Embryonic facial prominence (tissue), 1 donor: Measurements from ENCODE around the gene PDE5A.

Experiments used
- DNase-seq: peaks from one replicate; pipeline ENCODE4 v3.0.0-alpha.2; 2016; ENCODE audit errors: extremely low spot score

The PDE5A gene

DNA sequence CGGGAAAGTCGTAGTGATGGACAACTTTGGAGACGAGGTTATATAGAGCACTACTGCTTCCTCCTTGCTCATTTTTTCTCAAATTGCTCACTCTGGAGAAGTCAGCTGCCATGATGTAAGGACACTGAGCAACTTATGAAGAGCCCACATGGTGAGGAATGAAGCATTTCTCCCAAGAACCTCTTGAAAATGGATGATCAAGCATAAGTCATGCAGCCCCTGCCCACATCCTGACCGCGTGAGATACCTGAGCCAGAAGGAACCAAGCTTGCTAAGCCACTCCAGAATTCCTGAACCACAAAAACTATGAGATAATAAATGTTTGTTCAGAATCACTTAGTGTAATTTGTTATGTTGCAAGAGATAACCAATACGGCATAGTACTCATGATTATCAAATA is 42.8 kb downstream of the PDE5A start:
- DNase-seq, result no peak

DNA sequence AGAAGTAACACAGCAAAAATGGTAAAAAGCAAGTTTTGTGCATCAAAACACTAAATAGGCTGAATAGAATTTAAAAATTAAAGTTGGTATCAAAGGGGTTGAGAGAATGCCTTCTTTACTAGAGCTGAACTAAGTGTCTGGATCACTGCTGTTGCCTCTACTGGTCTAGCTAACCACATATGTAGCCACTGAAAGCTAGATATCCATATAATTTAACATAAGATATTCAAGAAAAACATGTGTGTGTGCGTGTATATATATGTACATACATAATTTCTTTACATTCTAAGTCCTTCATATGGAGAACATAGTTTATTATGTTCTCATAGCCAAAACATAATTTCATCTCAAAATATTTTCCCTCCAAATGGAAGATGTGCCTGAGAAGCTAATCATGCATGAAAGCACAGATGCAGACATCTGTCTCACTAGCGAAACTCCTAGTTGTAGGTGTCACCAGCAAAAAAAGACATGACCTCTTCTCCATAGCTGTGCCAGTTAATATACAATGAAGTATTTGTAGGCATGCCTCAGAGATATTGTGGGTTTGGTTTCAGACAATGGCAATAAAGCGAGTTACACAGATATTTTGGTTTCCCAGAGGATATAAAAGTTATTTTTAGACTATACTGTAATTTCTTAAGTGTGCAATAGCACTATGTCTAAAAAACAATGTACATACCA is 47.3 kb downstream of the PDE5A start:
- no peak for DNase-seq

DNA sequence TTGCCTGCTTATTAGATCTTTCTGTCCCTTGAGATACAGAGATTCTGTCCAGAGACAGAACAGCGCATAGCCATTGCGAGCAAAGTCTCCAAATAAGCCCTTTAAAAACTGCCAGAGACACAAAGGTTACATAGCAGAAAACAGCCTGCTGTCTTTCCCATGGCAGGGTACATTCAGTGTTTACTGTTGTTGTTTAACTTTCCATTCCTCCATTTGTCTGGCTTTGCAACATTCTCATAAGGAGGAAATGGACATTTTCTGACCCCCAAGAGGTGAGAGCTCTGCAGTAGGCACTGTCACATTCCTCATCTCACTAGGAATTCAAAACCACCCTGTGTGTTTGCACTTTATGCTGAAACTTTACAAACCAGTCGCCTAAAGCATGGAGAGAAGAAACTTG is 48.3 kb downstream of the PDE5A start:
- DNase-seq, result no peak

DNA sequence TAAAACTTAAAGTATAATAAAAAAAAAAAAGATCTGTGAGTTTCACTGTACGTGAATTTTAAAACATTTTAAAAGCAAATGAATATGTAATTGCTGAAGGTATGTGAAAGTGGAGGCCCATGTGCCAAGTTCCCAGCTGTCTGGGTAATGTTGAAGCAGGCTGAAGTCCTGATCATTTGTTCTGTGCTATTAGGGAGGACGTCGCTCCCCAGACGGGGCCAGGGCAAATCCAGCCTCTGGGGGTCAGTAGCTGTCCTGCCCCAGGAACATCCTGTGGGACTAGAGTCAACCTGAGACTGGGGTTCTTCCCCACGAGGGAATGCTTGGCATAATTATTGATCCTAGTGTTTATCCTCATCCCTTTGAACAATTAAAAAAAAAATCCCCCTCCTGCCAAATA is 48.8 kb downstream of the PDE5A start:
- no peak for DNase-seq

DNA sequence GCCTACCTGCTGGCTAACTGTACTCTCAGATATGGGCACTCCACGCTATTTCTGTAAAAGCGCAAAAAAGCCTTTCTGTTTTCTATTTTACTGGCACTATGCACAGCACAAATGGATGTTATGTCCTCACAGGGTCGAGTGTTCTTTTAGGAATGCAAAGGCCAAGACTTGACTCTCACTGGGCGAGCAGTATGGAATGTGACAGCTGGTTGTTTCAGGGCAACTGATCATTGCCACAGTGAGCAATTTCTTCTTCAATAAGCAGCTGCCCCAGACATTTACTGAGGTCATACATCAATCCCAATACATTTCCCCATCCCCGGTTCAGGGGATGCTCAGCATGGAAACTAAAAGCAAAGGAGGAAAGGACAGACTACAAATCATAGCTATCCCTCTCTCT is 58.2 kb downstream of the PDE5A start:
- DNase-seq, result no peak

DNA sequence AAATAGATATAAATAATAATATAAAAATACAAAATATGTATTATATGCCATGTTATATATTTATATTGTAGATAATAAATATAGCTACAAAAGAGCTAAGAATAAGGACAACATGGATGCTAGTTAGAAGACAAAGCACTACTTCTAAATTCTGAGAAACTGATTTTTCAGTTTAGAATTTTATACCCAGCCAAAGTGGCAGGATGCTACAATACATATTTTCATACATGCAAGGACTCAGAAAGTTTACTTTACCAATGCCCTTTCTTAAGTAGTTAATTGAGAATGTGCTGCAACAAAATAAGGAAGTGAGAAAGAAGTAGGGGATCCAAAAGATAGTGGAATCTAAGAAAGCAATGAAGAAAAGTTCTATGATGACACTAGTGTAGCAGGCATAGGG is 64.5 kb downstream of the PDE5A start:
- DNase-seq, result no peak

DNA sequence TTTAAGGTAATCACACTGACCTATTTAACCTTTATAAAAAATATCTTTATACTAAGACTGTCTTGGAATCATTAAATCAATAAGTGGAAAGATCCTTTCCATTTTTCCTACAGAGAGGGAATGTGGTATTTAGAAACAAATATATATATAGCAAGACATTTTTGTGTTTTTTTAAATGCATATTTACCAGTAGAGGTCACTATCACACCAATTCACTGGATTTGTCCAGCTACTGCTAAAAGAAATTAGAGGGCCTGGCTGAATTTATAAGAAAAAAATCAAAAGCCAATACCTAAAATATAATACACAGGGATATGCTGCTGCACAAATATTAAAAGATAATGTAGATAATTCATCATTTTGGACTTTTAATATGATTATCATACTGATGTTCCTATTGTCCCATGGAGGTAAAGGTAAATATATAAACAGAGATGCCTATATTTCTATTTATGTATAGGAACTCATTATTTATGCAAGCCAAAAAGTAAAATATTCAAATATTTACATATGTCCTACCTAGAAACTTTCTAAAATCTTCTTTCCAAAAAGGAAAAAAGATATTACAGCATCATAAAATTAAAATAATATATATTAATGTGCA is 69.5 kb downstream of the PDE5A start:
- peak; percentile 32 for DNase-seq

DNA sequence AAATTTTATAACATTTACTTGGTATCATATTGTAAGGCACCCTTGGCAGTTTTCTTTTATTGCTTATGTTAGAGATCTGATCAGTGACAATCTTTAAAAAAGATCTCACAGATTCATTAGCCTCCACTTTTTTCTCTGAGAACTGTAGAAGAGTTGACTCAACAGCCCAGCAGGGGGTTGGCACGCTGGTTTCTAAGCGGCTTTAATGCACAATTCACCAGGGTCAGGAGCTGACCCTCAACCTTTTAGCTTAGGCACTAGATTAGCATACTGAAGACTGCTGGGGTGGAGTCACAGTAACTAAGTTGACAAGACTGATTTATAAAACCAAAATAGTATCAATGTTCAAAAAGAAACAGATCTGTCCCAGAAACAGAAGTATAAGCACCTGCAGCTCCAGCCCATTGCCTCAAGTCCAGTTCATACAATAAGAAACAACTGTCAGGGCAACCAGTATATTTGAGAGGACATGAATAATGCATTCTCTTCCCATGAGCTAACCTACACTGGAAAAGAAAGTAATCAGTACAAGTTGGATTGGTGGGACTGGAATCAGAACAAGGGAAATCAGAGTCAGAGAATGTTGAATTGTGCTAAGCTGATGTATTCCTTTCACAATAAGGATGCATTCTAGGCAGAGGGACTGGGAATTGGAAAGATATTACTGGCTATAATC is 77.6 kb downstream of the PDE5A start:
- no peak for DNase-seq

DNA sequence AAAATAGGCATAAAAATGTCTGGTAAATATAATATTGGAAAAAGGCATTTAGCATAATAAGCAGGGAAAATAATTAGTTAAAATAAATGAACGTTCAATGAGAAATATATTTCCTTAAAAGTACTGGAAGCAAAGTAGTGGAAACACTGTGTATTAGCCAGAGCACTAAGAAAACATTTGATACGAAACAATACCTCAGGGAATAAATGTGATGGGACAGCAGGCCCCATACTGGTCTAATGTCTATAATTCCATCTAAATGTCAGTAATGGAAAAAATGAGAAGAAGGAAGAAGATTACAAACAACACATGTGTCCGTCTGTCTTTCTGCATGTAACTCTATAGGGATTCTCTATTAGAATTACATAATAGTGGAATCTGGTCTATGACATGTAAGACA is 79.0 kb downstream of the PDE5A start:
- no peak for DNase-seq

DNA sequence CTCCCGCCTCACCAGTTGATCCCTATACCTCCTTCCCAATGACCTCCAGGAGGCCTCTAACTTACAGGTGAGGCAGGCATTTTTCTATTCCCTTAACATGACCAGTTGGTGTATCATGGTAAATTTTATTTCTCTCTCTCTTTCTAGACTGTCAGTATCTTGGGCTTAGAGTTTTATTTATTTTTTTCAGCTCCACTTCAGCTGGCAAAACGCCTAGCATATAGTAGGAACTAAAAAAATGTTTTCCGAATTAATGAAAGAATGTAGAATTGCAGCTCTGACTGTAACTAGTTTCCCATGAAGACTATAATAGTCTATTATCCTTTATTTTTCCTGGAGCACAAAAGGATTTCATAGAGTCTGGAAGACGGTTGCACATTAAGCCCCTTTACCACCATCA is 84.8 kb downstream of the PDE5A start:
- DNase-seq, result peak; percentile 20

DNA sequence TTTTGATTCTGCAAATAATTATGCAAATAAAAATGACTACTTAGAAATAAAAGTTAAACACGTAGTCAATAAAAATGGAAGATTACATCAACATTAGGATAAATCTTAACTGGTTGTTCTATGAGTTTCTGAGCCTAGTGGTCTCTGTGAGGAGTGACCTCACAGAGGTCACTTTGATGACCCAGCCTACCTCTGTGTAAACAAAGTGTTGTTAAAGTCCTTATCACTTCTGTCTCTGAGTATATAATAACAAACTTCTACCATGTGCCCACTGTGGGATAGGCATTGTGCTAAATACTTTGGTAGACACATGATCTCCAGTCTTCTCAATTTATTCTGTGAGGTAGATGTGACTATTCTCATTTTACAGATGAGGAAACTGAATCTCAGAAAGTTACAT is 85.4 kb downstream of the PDE5A start:
- DNase-seq, result no peak

DNA sequence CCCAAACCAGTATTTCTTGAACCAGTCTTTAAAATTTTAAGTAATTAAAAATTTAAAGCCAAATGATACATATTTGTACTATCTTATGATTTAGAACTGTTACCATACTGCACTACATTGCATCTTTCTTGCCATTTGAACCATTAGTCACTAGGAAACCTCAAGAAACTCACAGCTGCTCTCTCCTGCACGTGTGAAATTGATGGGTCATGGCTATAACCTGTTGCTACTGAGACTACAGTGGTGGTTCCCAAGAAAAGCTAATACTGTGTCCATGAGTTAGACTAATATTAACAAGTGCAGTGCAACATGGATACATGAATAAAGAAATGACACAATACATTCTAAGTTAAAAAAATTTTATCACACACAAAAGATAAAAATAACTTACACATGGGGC is 88.4 kb downstream of the PDE5A start:
- DNase-seq, result no peak

DNA sequence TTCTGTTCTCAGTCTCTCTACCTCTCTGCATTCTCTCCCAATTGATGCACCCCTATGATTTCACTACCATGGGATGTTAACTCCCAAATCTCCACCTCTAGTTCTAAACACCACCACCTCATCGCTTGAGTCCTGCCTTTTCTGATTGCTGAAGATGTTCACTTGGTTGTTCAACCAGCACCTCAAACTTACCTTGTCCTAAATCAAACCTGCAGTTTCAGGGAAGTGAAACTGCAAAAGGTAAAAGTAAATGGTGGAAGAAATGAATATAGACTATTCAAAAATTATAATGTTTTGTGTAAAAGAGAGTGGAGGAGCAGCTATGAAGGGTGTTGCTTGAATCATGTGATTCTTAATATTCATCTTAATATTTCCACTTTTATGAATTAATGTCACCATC is 91.0 kb downstream of the PDE5A start:
- DNase-seq, result no peak

DNA sequence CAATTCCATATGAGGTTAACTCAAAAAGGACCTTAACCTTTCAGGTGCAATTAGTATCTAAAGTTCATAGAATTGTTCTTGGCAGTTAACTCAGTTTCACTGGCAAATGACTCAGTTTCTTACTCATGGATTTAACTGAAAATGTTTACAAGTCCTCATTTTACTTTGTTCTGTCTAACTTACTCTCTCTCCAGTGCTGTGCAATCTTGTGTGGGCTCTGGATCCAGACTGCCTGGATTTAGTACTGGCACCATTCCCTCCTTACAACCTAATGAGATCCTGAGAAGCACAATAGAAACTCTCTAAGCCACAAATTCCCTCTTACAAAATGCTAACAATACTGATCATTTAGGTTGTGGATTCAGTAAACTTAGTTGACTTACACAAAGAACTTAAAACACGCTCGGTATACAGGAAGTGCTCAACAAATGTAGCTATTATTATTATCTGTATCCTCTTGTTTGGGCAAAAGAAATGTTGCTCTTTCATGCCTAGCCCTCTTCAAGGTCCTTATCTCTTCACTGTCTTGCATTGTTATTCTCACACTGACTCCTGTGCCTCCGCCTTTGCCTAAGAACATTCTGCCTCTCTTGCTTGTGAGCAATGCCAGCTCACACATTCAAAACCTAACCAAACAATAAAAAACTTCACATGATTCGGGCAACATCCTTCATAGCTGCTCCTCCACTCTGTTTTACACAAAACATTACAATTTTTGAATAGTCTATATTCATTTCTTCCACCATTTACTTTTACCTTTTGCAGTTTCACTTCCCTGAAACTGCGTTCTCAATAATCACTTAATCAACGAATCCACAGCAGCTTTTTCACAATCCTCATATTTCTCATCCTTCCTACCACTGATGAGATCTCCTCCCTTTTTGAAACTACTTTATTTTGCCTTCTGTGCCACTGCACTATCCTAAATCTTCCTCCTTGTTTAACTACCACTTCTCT is 91.8 kb downstream of the PDE5A start:
- no peak for DNase-seq

DNA sequence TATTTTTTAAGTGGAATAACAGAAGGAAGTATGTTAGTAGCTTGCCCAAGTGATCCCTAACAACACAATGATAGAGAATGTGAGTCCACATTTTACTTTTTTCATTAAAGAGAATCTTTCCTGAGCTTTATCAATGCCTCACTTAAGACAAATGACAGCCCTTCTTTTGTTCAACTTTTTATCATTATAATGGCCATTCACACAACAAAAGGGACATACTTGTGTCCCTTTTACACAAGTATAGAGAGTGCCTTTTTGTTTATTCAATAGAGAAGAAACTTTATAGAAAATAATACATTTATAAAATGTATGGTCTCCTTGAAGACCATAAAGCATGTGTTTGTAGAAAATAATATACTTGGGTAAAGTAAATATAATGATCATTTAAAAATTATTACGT is 96.3 kb downstream of the PDE5A start:
- no peak for DNase-seq

DNA sequence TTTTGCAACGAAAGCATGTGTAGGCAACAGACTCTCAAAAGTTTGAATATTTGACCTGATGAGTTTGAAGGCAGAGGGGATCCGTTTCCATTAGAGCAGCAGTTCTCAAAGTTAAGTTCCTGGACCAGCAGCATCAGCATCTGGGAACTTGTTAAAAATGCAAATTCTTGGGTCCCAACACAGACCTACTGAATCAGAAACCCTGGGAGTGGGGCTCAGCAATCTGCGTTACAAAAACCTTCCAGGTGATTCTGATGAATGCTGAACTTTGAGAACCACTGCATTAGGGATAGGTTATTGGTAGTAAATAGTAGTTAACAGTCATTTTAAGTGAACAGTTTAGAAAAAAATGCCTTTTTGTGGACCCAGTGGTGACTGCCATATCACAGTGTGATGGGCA is 98.8 kb downstream of the PDE5A start:
- DNase-seq, result no peak

DNA sequence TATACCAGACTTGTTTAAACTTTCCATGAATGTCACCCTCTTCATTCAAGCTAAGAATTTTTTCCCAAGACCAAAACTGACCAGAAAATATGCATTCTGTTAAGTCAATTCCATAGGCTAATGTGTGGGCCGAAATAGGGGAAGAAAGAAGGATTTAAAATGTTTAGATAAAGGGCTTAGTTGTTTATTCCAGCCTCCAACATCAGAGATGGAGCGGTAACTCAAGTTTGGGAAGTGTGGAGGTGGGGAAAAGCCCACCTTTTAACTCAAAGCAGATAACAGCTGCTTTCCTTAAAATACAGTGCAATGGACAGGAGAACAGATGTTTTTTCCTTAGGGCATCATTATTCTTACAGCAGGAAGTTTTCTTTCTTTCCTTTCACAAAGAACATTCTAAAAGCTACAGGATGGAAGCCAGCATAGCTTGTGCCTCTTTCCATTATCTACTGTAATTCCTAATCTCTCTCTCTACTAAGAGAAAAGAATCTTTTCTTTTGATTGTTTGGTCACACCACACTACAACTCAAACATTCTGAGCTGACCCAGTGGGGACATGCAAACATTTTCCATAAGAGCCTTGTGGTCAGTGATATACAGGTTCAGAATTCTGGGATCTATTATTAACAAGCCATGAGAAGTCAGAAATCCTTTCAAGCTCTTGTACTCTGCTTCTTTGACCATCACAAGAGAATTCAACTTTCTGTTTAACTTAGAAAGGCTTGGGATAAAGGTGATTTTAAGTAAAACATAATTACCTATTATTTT is 101.6 kb downstream of the PDE5A start:
- DNase-seq, result no peak

DNA sequence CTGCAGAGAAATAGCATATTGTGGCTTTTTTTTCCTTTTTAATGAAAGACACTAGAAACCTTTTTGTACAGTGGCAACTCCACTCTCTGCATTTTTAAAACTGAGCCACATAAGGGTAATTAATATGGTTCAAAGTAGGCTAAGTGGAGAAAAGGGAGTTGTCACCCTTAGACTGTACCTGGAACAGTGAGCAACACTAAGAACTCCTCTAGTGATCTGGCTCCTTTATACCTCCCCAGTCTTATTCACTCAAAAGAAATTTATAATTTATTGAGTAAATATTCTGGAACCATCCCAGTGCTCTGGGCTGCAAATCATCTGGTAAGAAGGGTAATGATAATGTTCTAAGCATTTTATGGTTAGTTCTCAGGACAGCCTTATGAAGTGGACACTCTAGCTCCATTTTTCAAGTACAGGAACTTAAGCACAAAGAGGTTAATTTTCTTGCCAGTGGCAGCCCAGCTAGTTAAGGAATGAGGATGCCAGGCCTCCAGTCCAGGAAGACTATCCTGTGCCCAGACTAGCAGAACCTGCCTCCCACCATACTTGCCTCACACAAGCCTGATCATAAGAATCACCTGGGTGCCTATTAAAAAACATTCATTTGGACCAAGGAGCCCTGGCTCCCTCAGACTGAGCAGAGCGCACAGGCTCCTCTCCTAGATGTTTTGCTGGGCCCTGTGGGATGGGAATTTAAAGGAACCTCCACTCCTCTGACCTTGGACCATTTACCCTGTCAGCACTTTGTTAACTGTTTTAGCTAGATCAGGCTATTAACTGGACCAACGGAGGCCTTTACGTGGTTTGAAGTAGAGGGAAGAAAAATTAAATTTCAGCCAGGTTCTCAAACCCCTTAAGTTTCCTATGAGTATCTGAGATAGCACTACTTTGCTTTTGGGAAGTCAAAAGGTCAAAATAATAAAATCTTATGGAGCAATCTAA is 102.6 kb downstream of the PDE5A start:
- DNase-seq, result no peak

DNA sequence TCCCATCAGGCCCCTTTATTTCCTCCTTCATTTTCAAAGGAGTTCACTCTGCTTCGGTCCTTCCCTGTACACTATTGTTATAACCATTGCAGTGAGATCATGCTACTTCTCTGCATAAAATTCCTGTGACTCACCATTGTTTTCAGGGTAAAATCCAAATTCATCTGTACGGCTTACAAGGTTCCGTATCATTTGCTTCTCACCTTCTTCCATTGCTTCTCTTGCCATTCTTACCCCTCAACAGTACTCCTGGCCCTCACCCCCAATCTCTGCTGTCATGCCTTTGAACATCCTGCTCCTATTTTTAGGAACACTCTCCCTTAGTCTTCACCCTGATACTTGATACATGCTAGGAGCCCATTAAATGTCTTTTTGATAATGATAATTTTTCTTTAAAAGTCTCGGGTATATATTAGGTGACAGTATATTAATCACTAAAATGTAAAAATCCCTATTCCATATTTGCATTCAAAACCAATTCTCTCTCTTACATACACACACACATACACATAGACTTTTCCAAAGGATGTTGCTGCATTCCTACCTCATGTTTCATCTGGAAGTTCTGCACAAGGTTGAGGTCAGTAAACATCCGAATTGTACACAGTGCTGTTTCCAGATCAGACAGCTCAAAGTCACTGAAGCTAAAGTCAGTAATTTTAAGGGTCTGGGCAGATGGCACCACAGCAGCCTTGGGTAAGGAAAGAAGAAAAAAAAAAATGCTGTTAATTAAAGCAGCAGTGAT is 103.4 kb downstream of the PDE5A start:
- no peak for DNase-seq

DNA sequence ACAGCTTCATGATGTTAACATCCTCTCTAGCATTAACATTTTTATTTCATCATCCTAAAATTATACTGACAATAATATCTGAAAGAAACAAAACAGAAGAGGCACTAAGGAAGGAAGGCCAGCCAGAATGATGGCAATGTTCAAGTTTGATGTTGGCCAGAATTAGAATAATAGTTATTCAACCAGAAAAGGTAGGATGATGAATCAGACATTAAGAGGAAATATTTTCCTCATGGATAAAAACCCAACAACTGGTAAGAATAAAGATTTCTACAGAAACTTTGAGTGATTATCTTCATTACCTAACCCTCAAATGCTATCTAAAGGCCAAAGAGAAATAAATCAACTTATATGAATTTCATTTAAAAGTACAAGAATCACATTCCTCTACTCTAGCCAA is 105.2 kb downstream of the PDE5A start:
- no peak for DNase-seq
